PFSK-1 (cell line): ENCODE measurements around the gene VPS37C.

ENCODE experiments used
- POLR2AphosphoS5 ChIP-seq: IDR thresholded peaks from 2 replicates; pipeline ENCODE4 v1.6.1; 2012; ENCODE audit warnings: low read depth, mild to moderate bottlenecking, control low read depth, low read length, moderate library complexity
- REST ChIP-seq, 2 experiments: IDR thresholded peaks; 2 replicates each; pipeline versions ENCODE4 v1.6.1 to v1.8.0; 2011 to 2012; ENCODE audit warnings: low read depth in 2 of 2, low read length in 2 of 2, control low read depth in 1 of 2, inconsistent platforms in 1 of 2, mild to moderate bottlenecking in 1 of 2, moderate library complexity in 1 of 2; ENCODE audit not compliant: insufficient read depth in 1 of 2

DNA sequence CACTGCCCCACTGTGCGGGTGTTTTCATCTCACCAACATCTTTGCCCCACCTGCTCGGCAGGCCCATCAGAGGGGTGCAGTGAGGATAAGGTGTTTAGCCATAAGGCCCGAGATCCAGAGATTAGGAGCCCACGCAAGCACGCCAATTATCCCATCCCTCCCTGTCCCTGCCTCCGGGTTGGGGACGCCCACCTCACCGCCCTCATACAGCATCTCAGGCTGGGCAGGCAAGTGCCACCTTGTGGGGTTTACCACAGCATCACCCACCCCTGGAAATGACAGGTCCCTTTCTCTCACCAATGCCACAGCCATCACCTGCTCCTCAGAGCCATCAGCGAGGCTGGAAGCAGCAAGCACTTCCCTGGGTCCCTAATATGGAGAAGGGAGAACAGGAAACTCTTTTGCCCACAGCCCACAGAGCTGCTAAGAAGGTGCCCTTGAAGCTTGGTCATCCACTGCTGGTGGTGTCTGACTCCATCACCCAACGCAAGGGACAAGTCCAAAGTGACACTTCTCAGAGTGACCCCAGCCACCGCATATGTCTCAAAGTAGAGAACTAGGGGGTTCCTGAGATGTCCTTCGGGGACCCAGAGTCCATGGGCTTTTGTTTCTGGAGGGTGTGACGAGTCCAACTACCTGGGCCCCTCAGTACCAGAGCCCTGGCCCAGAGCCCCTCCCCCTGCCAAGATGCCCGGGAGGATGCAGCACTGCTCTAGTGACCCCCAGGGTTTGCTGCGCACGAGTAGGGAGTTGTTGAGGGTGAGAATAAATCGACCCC is 15.8 kb downstream of the VPS37C start:
- TF ChIP-seq REST (IDR thresholded peaks at IDR 0.05; ENCODE audit: insufficient read depth in 1 of 2, low read depth in 2 of 2, low read length in 2 of 2) (no peak), POLR2AphosphoS5 (no peak)
